GM23338 (cell line): ENCODE measurements around the gene UBAP2. TPM values are rescaled to one million over a fixed set of nuclear protein-coding genes. Genes with fewer than 3 reads are reported as not detected.

ENCODE experiments used
- ATAC-seq: fragments of 200-7000 bp; cut with Tn5 transposase; 3 replicates; pipeline ENCODE4 v1.9.1; 2020
- DNase-seq: peaks from one replicate; pipeline ENCODE4 v3.0.0-alpha.2; 2015; ENCODE audit warnings: low spot score
- H2AFZ ChIP-seq: fragments of 200-600 bp; sonication (generic); 2 replicates; pipeline ENCODE4 v1.8.0; 2016; ENCODE audit warnings: antibody characterized with exemption, mild to moderate bottlenecking, moderate library complexity
- H3F3A ChIP-seq: fragments of 200-600 bp; sonication (generic); replicated peaks from 2 replicates; pipeline ENCODE4 v1.8.0; 2017; ENCODE audit warnings: antibody characterized with exemption, mixed run types, low read depth
- H3K27ac ChIP-seq: fragments of 200-600 bp; sonication (generic); 2 replicates; pipeline ENCODE4 v1.6.1; 2016; ENCODE audit warnings: low read depth
- H3K27me3 ChIP-seq: fragments of 200-600 bp; sonication (generic); 2 replicates; pipeline ENCODE4 v1.8.0; 2016; ENCODE audit warnings: mild to moderate bottlenecking, mixed run types, moderate library complexity; ENCODE audit not compliant: insufficient read depth
- H3K36me3 ChIP-seq: fragments of 200-600 bp; sonication (generic); 2 replicates; pipeline ENCODE4 v1.8.0; 2016; ENCODE audit warnings: mild to moderate bottlenecking; ENCODE audit not compliant: insufficient read depth
- H3K4me1 ChIP-seq: fragments of 200-600 bp; sonication (generic); 2 replicates; pipeline ENCODE4 v1.8.0; 2016; ENCODE audit warnings: mild to moderate bottlenecking, moderate library complexity; ENCODE audit not compliant: insufficient read depth
- H3K4me2 ChIP-seq: fragments of 200-600 bp; sonication (generic); 2 replicates; pipeline ENCODE4 v1.7.1; 2017; ENCODE audit warnings: mixed run types
- H3K4me3 ChIP-seq: fragments of 200-600 bp; sonication (generic); 2 replicates; pipeline ENCODE4 v1.6.1; 2016; ENCODE audit warnings: mixed run types
- H3K79me2 ChIP-seq: fragments of 200-600 bp; sonication (generic); replicated peaks from 2 replicates; pipeline ENCODE4 v1.8.0; 2017; ENCODE audit warnings: mild to moderate bottlenecking; ENCODE audit not compliant: insufficient read depth
- H3K9me2 ChIP-seq: fragments of 200-600 bp; sonication (generic); 2 replicates; pipeline ENCODE4 v1.8.0; 2017; ENCODE audit not compliant: insufficient read depth
- H4K20me1 ChIP-seq: fragments of 200-600 bp; sonication (generic); replicated peaks from 2 replicates; pipeline ENCODE4 v1.8.0; 2017; ENCODE audit warnings: mild to moderate bottlenecking; ENCODE audit not compliant: insufficient read depth
- H3K27ac Mint-ChIP-seq: 2 replicates; pipeline ENCODE4 v1.8.0; 2020; ENCODE audit warnings: inconsistent platforms, mild to moderate bottlenecking, moderate library complexity, mixed read lengths
- H3K27me3 Mint-ChIP-seq: 3 replicates; pipeline ENCODE4 v1.8.0; 2022; ENCODE audit warnings: low read depth, mild to moderate bottlenecking, moderate library complexity, mixed read lengths, inconsistent platforms; ENCODE audit not compliant: insufficient read depth, poor library complexity
- H3K36me3 Mint-ChIP-seq: 3 replicates; pipeline ENCODE4 v1.8.0; 2021; ENCODE audit warnings: low read depth, mild to moderate bottlenecking, inconsistent platforms, moderate library complexity, mixed read lengths
- H3K4me1 Mint-ChIP-seq: 3 replicates; pipeline ENCODE4 v1.8.0; 2020; ENCODE audit warnings: mild to moderate bottlenecking, inconsistent platforms, mixed read lengths
- H3K4me3 Mint-ChIP-seq: 3 replicates; pipeline ENCODE4 v1.8.0; 2021; ENCODE audit warnings: moderate library complexity, mild to moderate bottlenecking, inconsistent platforms, mixed read lengths
- H3K9me3 Mint-ChIP-seq: 3 replicates; pipeline ENCODE4 v1.8.0; 2020; ENCODE audit warnings: moderate library complexity, mild to moderate bottlenecking, inconsistent platforms, mixed read lengths
- CTCF ChIP-seq, 2 experiments: fragments of 200-600 bp in 1 of 2; sonication (generic) in 1 of 2; conservative IDR thresholded peaks; 2 replicates each; pipeline versions ENCODE4 v1.5.1 to v1.6.1; 2016 to 2017; ENCODE audit warnings: antibody characterized with exemption in 2 of 2, low read depth in 2 of 2, mild to moderate bottlenecking in 2 of 2, moderate library complexity in 1 of 2
- ETS1 ChIP-seq: IDR thresholded peaks from 2 replicates; pipeline ENCODE4 v1.6.1; 2016; ENCODE audit warnings: antibody characterized with exemption
- EZH2 ChIP-seq: fragments of 200-600 bp; sonication (generic); IDR thresholded peaks from one replicate; pipeline ENCODE4 v1.8.0; 2017; ENCODE audit warnings: antibody characterized with exemption, mild to moderate bottlenecking, low read depth; ENCODE audit not compliant: unreplicated experiment
- EZH2phosphoT487 ChIP-seq: fragments of 200-600 bp; sonication (generic); IDR thresholded peaks from one replicate; pipeline ENCODE4 v1.8.1; 2018; ENCODE audit warnings: antibody characterized with exemption; ENCODE audit not compliant: unreplicated experiment
- JUNB ChIP-seq: IDR thresholded peaks from one replicate; pipeline ENCODE4 v1.6.1; 2016; ENCODE audit warnings: antibody characterized with exemption; ENCODE audit not compliant: unreplicated experiment
- NANOG ChIP-seq: IDR thresholded peaks from 2 replicates; pipeline ENCODE4 v1.6.1; 2016; ENCODE audit warnings: antibody characterized with exemption, borderline replicate concordance
- POLR2AphosphoS5 ChIP-seq: IDR thresholded peaks from 2 replicates; pipeline ENCODE4 v1.6.1; 2016; ENCODE audit warnings: antibody characterized with exemption, low read depth
- REST ChIP-seq: IDR thresholded peaks from one replicate; pipeline ENCODE4 v1.6.1; 2018; ENCODE audit warnings: antibody characterized with exemption; ENCODE audit not compliant: unreplicated experiment
- STAT1 ChIP-seq: IDR thresholded peaks from one replicate; pipeline ENCODE4 v1.6.1; 2016; ENCODE audit warnings: antibody characterized with exemption; ENCODE audit not compliant: unreplicated experiment
- ZNF114 ChIP-seq: fragments of 250-450 bp; sonication (Bioruptor Pico); IDR thresholded peaks from 2 replicates; pipeline ENCODE4 v1.5.0; 2020; ENCODE audit warnings: mild to moderate bottlenecking, moderate library complexity
- ZNF331 ChIP-seq: fragments of 250-450 bp; sonication (Bioruptor Pico); IDR thresholded peaks from 2 replicates; pipeline ENCODE4 v1.5.0; 2020; ENCODE audit warnings: low read depth, mild to moderate bottlenecking, moderate library complexity
- polyA plus RNA-seq: library from polyadenylated mRNA; unstranded; fragments of >200 nt; fragmentation: Nextera tagmentation; extraction: Ambion mirVana; gene quantifications from 2 replicates; pipeline ENCODE4 v1.2.1, GENCODE V29; 2016
- total RNA-seq: library from RNA; depleted of rRNA; stranded (reverse); fragments of >200 nt; shearing (Covaris generic); gene quantifications from 2 replicates; pipeline ENCODE4 v1.2.3, GENCODE V29; 2014

The UBAP2 gene
- total and polyA plus RNA-seq, 2 experiments from 2014 or later, result 47.4 to 56.4 TPM

GRCh38 chr9:34059954-34060353, 11.3 kb upstream of the UBAP2 start:
- Mint-ChIP-seq H3K27me3 (peaks cover 1% of the 10 kb centered on the region), H3K27ac (no peak overlapping the region), H3K4me1 (no peaks in the 10 kb centered on the region), H3K9me3 (no peaks in the 10 kb centered on the region), H3K4me3 (no peak overlapping the region), H3K36me3 (no peaks in the 10 kb centered on the region)
- Histone ChIP-seq H3K36me3 (no peaks in the 10 kb centered on the region), H3K4me3 (no peak overlapping the region), H3K4me1 (no peaks in the 10 kb centered on the region), H3K4me2 (no peak overlapping the region), H3K9me2 (no peaks in the 10 kb centered on the region), H3K27me3 (no peaks in the 10 kb centered on the region), H3F3A (no peaks in the 10 kb centered on the region), H2AFZ (no peak overlapping the region), H3K79me2 (no peaks in the 10 kb centered on the region), H3K27ac (no peak overlapping the region), H4K20me1 (no peaks in the 10 kb centered on the region; the same call in 1 of the 2 replicates)
- DNase-seq (no peak), ATAC-seq (no peak)
- TF ChIP-seq STAT1, result no peak
- TF ChIP-seq ZNF331, result no peak
- TF ChIP-seq REST, result no peak
- TF ChIP-seq NANOG, result no peak
- TF ChIP-seq ZNF114 (CRISPR knock-in tag), result no peak
- TF ChIP-seq ETS1, result no peak
- no peak for TF ChIP-seq CTCF (conservative IDR thresholded peaks at IDR 0.05; ENCODE audit: low read depth in 2 of 2)
- no peak for TF ChIP-seq JUNB
- no peak for TF ChIP-seq EZH2phosphoT487
- no peak for TF ChIP-seq POLR2AphosphoS5
- no peak for TF ChIP-seq EZH2
